BLaER1 treated with 17β-estradiol and CSF1 and Interleukin-3, amounts not matched to agents 10 nM and 100 nM (cell line): ENCODE data around the gene NNAT.

ENCODE experiments used
- H3K27ac ChIP-seq, 11 experiments: shearing (Covaris generic); formaldehyde crosslinking; 2 replicates each; pipeline ENCODE4 v1.8.1; 2022
- H3K27me3 ChIP-seq, 11 experiments: shearing (Covaris generic); formaldehyde crosslinking; 2 replicates each; pipeline ENCODE4 v1.8.1; 2022
- H3K36me3 ChIP-seq, 11 experiments: shearing (Covaris generic); formaldehyde crosslinking; 2 replicates each; pipeline ENCODE4 v1.8.1; 2022
- H3K4me1 ChIP-seq, 10 experiments: shearing (Covaris generic); formaldehyde crosslinking; 2 replicates each; pipeline ENCODE4 v1.8.1; 2022
- H3K4me2 ChIP-seq, 11 experiments: shearing (Covaris generic); formaldehyde crosslinking; 2 replicates each; pipeline ENCODE4 v1.8.1; 2022
- H3K4me3 ChIP-seq, 10 experiments: shearing (Covaris generic); formaldehyde crosslinking; 2 replicates each; pipeline ENCODE4 v1.8.1; 2022
- H3K9ac ChIP-seq, 11 experiments: shearing (Covaris generic); formaldehyde crosslinking; 2 replicates each; pipeline ENCODE4 v1.8.1; 2022
- H3K9me3 ChIP-seq, 11 experiments: shearing (Covaris generic); formaldehyde crosslinking; replicated peaks in 1 of 11; 2 replicates each; pipeline ENCODE4 v1.8.1; 2022
- H4K20me1 ChIP-seq, 11 experiments: shearing (Covaris generic); formaldehyde crosslinking; 2 replicates each; pipeline ENCODE4 v1.8.1; 2022
- Cebpa-rat ChIP-seq, 11 experiments: shearing (Covaris generic); IDR thresholded peaks; 2 replicates each; pipeline ENCODE4 v1.8.1; 2022

The NNAT gene

DNA sequence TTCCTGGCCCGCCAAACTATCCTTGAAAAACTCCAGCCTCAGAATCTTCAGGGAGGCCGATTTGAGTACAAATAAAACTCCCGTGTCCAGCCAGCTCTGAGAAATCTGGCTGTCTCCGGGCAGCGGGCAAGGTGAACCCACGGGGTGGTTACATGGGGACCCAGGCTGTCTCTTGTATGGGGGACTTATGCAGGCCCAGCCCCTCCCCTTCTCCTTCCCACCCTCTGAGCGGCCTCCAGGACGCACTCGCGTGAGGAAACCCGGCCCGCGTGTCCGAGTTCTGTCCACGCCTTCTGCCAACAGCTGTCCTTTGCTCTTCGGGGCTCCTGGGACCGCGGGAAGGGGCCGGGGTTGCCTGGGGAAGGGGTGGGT, 43.0 kb downstream of the NNAT start:
- no peak overlapping the region for H3K27ac ChIP-seq
- peaks cover 0 to 12% (median 0%) of the 10 kb centered on the region in 11 experiments; a peak in 3 of 22 replicates for H4K20me1 ChIP-seq
- H3K4me2 ChIP-seq = peak overlapping the region; percentile 7 to 92 (median 52); a peak in 17 of 22 replicates
- no peak for TF ChIP-seq Cebpa-rat (IDR thresholded peaks at IDR 0.05)
- peak overlapping the region in 1 of 11 experiments; percentile 34; a peak in 2 of 22 replicates for H3K9ac ChIP-seq
- no peaks in the 10 kb centered on the region for H3K9me3 ChIP-seq
- no peak overlapping the region for H3K4me3 ChIP-seq
- H3K27me3 ChIP-seq = 0 out of 22 replicates have a peak, but pooled peaks cover 0 to 4% (median 0%) of the 10 kb centered on the region in 11 experiments
- no peaks in the 10 kb centered on the region for H3K36me3 ChIP-seq
- H3K4me1 ChIP-seq = peaks cover 11 to 50% (median 42%) of the 10 kb centered on the region in 10 experiments

DNA sequence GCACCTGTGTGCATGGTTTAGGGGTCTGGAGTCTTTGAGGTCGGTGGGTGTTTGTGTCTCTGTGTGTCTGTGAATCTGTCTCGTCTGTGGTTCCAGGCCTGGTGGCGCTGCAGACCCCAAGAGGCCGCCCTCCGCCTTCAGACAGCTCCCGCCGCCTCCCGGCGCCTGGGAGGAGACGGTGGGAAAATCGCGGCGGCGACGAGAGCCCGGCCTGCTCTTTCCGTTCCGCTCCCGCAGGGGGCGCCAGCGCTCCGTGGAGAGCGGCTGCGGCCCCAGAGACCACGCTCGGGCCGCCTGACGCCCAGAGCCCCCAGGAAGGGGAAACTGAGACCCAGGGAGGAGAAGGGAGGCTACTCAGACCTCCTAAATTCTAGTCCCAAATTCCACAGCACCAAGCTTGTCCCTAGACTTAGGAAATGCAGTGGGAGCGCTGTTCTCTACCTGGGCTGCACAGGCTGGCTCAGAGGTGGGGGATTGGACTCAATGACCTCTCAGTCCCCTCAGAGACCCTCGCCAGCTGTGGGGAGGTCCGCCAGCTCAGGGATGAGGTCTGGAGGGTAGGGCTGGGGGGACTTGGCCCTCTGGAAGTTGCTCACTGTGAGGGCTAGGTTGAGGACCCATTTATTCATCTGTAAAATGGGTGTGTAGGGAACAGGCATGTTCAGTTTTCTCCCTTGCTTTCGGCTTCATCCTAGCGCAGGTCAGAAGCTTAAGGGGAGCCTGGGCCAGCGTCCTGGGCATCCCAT, 43.5 kb downstream of the NNAT start:
- peak overlapping the region; percentile 7 to 92 (median 52); a peak in 20 of 22 replicates for H3K4me2 ChIP-seq
- H4K20me1 ChIP-seq = peaks cover 0 to 12% (median 0%) of the 10 kb centered on the region in 11 experiments; a peak in 3 of 22 replicates
- H3K36me3 ChIP-seq = no peaks in the 10 kb centered on the region
- TF ChIP-seq Cebpa-rat (IDR thresholded peaks at IDR 0.05) = no peak
- no peak overlapping the region for H3K27ac ChIP-seq
- no peaks in the 10 kb centered on the region for H3K9me3 ChIP-seq
- H3K9ac ChIP-seq = peak overlapping the region in 1 of 11 experiments; percentile 34; a peak in 2 of 22 replicates
- H3K4me3 ChIP-seq = no peak overlapping the region
- 0 out of 22 replicates have a peak, but pooled peaks cover 0 to 4% (median 0%) of the 10 kb centered on the region in 11 experiments for H3K27me3 ChIP-seq
- H3K4me1 ChIP-seq = peaks cover 11 to 48% (median 40%) of the 10 kb centered on the region in 10 experiments

DNA sequence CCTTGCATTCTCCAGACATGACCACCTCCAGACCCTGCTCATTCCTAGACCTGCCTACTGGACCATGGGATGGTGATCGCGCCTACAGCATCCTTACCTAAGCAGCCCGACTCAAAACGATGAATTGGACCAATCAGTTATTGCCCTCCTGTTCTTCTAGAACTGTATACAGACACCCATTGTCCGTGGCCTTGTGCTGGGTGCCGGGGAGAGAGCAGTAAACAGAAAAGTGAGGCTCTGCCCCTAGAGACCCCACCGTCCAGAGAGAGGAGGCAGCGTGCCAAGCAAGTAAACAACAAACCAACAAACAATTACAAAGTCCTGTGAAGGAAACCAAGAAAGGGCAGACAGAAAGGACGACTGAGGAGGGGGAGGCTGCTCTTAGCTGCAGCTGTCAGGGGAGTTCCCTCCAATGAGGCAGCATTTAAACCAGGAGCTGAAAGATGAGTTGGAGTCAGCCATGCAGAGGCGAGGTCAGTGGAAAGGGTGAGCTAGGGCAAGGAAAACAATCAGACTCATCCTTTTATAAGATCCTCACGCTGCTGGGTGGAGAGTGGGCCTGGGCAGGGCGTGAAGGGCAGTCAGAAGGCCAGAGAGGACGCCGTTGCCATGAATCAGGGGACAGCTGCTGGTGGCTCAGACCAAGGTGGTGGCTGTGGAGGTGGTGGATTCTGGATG, 44.2 kb downstream of the NNAT start:
- peaks cover 11 to 48% (median 40%) of the 10 kb centered on the region in 10 experiments for H3K4me1 ChIP-seq
- peak overlapping the region in 9 of 11 experiments; percentile 0 to 92 (median 78); a peak in 16 of 22 replicates for H3K4me2 ChIP-seq
- H4K20me1 ChIP-seq = peaks cover 0 to 12% (median 0%) of the 10 kb centered on the region in 11 experiments; a peak in 3 of 22 replicates
- H3K27me3 ChIP-seq = 0 out of 22 replicates have a peak, but pooled peaks cover 0 to 4% (median 0%) of the 10 kb centered on the region in 11 experiments
- no peak overlapping the region for H3K4me3 ChIP-seq
- H3K27ac ChIP-seq = peak overlapping the region in 1 of 11 experiments; percentile 42; a peak in 1 of 22 replicates
- no peak for TF ChIP-seq Cebpa-rat (IDR thresholded peaks at IDR 0.05)
- no peaks in the 10 kb centered on the region for H3K36me3 ChIP-seq
- no peaks in the 10 kb centered on the region for H3K9me3 ChIP-seq
- peak overlapping the region in 1 of 11 experiments; percentile 18; a peak in 1 of 22 replicates for H3K9ac ChIP-seq

DNA sequence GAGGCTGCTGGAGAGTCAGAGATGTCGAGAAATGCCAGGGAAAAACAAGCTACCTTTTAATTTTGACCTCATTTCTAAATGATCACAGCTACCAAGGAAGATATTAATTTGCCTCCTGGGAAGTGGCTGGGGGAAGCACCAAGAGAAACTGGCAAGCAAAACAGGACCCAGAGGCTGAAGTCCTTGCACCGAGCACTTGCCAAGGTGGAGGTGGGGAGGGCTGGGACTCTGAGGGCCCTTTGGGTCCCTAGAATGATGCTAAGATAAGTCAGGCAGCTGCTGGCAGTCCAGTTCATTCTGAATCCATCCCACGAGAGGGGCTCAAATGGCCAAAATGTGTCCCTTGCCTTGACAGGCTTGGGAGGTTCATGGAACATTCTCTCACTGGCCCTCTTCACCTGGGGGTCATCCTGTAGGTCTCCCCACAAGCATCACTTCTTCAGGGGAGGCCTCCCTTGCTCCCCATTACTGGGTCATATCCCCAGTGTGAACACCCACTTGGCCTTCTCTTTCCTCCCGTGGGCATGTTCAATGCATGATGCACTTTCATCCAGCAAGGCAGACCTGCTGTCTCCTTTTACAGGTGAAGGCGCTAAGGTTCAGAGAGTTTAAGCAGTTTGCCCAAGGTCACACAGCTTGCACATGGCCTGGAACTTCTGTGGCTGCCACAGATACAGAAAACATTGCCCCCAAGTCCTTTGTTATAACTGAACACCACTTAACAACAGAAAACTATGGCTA, 45.7 kb downstream of the NNAT start:
- H3K9me3 ChIP-seq = no peaks in the 10 kb centered on the region
- H3K36me3 ChIP-seq = no peaks in the 10 kb centered on the region
- H3K4me3 ChIP-seq = peak overlapping the region in 4 of 10 experiments; percentile 10 to 38 (median 30); a peak in 4 of 20 replicates
- H3K9ac ChIP-seq = peak overlapping the region in 6 of 11 experiments; percentile 13 to 71 (median 48); a peak in 10 of 22 replicates
- 0 out of 22 replicates have a peak, but pooled peaks cover 0 to 4% (median 0%) of the 10 kb centered on the region in 11 experiments for H3K27me3 ChIP-seq
- H3K4me2 ChIP-seq = peak overlapping the region; percentile 74 to 92 (median 83); a peak in 21 of 22 replicates
- TF ChIP-seq Cebpa-rat (IDR thresholded peaks at IDR 0.05) = no peak
- H3K4me1 ChIP-seq = peaks cover 11 to 48% (median 40%) of the 10 kb centered on the region in 10 experiments
- peak overlapping the region in 7 of 11 experiments; percentile 34 to 77 (median 58); a peak in 9 of 22 replicates for H3K27ac ChIP-seq
- peaks cover 0 to 12% (median 0%) of the 10 kb centered on the region in 11 experiments; a peak in 3 of 22 replicates for H4K20me1 ChIP-seq

DNA sequence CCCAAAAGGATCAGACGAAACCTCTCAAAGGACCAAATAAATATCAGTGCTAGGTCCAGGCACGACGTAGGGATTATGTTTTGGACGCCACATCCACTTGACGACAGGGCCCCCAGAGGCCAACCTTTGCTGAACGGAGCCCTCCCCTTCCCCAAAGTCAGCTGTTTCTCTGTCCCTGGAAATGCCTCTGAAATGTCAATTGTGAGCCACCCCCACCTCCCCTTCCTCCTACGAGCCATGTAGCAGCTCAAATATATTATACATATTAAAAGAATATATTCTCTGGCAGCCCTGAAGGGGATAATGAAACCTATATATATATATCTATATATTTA, 46.2 kb downstream of the NNAT start:
- H4K20me1 ChIP-seq = peaks cover 0 to 12% (median 0%) of the 10 kb centered on the region in 11 experiments; a peak in 3 of 22 replicates
- peak overlapping the region; percentile 74 to 92 (median 83) for H3K4me2 ChIP-seq
- no peaks in the 10 kb centered on the region for H3K9me3 ChIP-seq
- peaks cover 11 to 48% (median 40%) of the 10 kb centered on the region in 10 experiments for H3K4me1 ChIP-seq
- H3K27ac ChIP-seq = peak overlapping the region in 7 of 11 experiments; percentile 34 to 77 (median 58); a peak in 9 of 22 replicates
- H3K27me3 ChIP-seq = 0 out of 22 replicates have a peak, but pooled peaks cover 0 to 4% (median 0%) of the 10 kb centered on the region in 11 experiments
- no peaks in the 10 kb centered on the region for H3K36me3 ChIP-seq
- H3K4me3 ChIP-seq = peak overlapping the region in 4 of 10 experiments; percentile 10 to 38 (median 30); a peak in 4 of 20 replicates
- TF ChIP-seq Cebpa-rat (IDR thresholded peaks at IDR 0.05) = no peak
- peak overlapping the region in 6 of 11 experiments; percentile 13 to 71 (median 48); a peak in 10 of 22 replicates for H3K9ac ChIP-seq

DNA sequence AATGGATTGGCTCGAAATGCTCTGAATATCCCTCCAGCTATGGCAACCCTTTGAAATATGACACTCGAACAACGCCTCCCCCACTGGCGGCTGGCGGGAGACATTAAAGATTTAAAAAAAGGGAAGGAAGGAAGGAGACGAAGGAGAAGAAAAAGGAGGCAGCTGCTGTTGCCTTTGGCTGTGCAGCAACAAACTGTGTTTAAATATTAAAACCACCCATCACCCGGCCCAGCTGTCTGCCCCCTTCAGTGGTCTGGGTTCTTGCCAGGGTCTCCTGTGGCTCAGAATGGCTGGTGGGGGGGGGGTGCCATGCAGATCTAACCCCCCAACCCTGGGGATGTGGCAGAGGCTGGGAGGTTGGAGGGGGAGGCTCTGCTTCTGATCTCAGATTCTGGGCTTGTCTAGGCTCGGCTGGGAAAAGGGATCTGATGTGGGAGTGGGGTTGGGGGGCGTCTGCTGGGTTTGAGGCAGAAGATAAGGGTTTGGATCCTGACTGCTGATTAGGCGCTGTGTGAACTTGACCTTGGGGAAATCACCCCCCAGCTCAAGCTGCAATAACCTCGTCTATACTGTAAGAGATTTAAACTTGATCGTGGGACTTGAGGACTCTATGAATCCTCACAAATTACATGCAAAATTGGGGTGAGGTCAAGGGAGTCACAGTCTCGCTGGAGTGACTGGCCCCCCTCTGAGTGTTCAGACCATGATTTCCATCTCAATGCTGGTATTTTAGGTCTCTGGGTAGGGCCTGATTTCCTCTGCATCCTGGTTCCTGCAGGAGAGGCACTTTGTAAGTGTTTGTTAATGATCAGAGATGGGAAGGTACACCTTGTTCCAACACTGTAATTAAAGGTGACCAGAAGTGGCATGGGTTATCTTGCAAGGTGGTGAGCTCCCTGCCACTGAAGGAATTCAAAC, 46.9 kb downstream of the NNAT start:
- Histone ChIP-seq H3K4me3 (peak overlapping the region in 5 of 10 experiments; percentile 10 to 38 (median 29); a peak in 4 of 20 replicates), H3K4me1 (peaks cover 11 to 48% (median 40%) of the 10 kb centered on the region in 10 experiments), H4K20me1 (peaks cover 0 to 12% (median 0%) of the 10 kb centered on the region in 11 experiments; a peak in 3 of 22 replicates), H3K9ac (peak overlapping the region in 7 of 11 experiments; percentile 14 to 71 (median 34); a peak in 10 of 22 replicates), H3K27me3 (0 out of 22 replicates have a peak, but pooled peaks cover 0 to 4% (median 0%) of the 10 kb centered on the region in 11 experiments), H3K36me3 (no peaks in the 10 kb centered on the region), H3K27ac (peak overlapping the region in 8 of 11 experiments; percentile 15 to 77 (median 53); a peak in 9 of 22 replicates), H3K9me3 (no peaks in the 10 kb centered on the region), H3K4me2 (peak overlapping the region; percentile 74 to 92 (median 83))
- no peak for TF ChIP-seq Cebpa-rat (IDR thresholded peaks at IDR 0.05)

DNA sequence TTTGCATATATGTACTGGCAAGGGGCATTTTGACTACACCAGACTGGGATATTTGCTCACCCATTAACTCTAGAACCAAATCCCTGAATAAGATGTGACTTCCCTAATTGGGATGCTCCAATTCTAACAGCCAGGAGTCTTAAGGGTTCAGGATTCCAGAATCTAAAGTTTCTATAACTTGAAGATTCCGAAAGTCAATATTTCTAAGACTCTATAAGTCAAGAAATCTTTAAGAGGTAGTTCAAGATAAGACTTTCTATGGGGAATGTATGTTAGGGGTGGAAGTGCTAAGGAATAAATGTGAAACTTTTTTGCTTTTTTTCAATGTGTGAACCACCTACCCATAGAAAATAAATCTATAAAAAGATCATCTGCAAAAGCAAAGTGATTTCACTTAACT, 49.4 kb downstream of the NNAT start:
- TF ChIP-seq Cebpa-rat (IDR thresholded peaks at IDR 0.05) = no peak
- no peak overlapping the region for H3K27ac ChIP-seq
- no peak overlapping the region for H3K4me3 ChIP-seq
- no peaks in the 10 kb centered on the region; a peak in 1 of 22 replicates for H3K27me3 ChIP-seq
- no peaks in the 10 kb centered on the region for H3K36me3 ChIP-seq
- peaks cover 11 to 37% (median 31%) of the 10 kb centered on the region in 10 experiments for H3K4me1 ChIP-seq
- peaks cover 0 to 27% (median 9%) of the 10 kb centered on the region in 11 experiments; a peak in 9 of 22 replicates for H4K20me1 ChIP-seq
- no peak overlapping the region for H3K9ac ChIP-seq
- H3K9me3 ChIP-seq = no peaks in the 10 kb centered on the region
- no peak overlapping the region for H3K4me2 ChIP-seq
